HG02642 (cell line): Measurements from ENCODE around the gene LAMP5.

ENCODE experiments used
- ATAC-seq: cut with Tn5 transposase; IDR thresholded peaks from one replicate; pipeline ENCODE4 v1.9.1; 2021; ENCODE audit warnings: mild to moderate bottlenecking; ENCODE audit not compliant: unreplicated experiment, poor library complexity

The LAMP5 gene

GRCh38 chr20:9531581-9531980, 17.2 kb downstream of the LAMP5 start:
- no peak for ATAC-seq

DNA sequence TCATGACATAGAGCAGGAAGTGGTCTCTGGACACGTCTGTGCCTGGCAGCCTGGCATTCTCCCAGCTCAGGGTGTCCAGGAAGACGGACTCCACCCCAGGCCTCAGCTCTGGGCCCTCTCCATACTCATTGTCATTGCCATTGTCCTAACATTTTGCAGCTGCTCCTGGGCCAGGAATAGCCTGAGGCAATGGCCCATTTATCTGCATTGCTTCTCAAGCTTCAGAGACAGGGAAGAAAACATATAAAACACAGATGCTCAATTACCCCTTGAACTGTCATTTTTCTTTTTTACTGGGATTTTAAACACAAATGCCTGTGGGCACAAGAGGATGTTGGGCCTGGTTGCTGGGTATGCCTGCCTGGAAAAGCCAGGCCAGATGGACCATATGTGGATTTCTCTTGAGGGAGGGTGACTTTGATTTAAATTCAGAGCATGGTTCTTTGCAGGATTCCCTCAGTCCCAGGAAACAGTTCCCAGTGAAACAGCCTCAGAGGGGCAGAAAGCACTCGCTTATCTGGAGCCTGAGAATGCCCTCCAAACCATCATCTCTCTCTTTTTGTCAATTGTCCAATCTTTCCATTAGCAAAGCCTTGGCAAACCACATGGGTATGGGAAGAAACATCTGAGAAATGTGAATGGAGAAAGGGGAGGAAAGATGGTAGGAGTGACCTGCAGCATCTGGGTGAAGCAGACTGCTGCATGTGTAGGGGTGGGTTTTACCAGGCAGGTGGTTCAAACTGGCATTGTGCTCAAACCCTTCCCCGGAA, 17.9 kb downstream of the LAMP5 start:
- no peak for ATAC-seq

GRCh38 chr20:9534025-9534424, 19.6 kb downstream of the LAMP5 start:
- ATAC-seq = no peak

DNA sequence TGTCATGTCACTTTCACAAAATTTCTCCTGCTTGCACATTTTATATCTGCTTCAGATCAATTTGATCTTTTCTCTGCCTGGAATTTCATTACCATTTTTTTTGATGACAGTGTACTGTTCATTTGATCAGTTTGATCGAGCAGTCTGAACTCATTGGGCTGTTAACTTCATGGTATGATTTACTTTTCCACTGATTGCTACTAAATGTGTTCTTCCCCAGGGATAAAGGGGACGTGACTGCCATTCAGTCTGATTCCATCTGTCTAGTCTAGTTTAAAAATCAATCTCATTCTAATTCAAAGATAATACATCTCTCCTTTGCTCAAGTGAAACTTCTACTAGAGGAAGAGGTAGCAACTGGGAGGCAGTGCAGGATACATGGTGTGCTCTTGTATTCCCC, 21.1 kb downstream of the LAMP5 start:
- ATAC-seq = no peak

- ATAC-seq = no peak
Observed at GRCh38 chr20:9543214-9543613, 28.8 kb downstream of the LAMP5 start.

DNA sequence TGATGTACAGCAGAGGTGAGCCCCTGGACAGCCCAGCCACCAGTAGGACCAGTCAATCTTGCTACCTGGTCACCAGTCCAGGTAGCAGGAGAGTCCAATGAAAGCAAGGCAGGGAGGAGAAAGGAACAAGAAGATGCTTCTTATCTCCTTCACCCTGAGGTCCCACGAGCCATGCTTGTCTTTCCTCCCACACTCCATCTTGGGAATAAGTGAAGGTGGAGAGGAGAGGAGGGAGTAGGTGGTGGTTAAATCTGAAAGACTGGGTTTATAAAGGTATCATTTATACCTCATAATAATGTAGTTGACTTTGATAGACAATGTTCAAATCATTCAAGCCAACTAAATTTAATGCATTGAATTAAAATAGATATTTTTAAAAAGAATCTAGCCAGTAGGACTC, 35.9 kb downstream of the LAMP5 start:
- no peak for ATAC-seq

GRCh38 chr20:9550871-9551270, 36.5 kb downstream of the LAMP5 start:
- no peak for ATAC-seq

- ATAC-seq = no peak
Observed at GRCh38 chr20:9551808-9552550, 37.6 kb downstream of the LAMP5 start.

DNA sequence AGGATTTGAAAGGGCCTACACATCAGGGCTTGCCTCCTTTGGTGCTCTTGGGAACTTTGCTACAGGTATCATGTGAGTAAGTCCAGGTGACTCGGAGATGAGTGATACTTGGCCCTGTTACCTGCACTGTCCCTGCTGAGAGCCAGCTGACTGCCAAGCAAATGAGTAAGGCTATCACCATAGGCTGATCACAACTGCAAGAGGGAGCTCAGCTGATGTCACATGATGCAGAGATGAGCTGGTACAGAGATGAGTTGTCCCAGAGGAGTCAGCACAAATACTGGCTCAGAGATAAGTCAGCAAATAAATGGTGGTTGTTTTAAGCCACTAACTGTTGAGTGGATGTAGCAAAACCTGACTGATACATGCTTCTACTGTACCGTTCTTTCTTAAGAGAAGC, 41.4 kb downstream of the LAMP5 start:
- ATAC-seq = no peak

- ATAC-seq = no peak
Observed at GRCh38 chr20:9557411-9557810, 43.0 kb downstream of the LAMP5 start.

DNA sequence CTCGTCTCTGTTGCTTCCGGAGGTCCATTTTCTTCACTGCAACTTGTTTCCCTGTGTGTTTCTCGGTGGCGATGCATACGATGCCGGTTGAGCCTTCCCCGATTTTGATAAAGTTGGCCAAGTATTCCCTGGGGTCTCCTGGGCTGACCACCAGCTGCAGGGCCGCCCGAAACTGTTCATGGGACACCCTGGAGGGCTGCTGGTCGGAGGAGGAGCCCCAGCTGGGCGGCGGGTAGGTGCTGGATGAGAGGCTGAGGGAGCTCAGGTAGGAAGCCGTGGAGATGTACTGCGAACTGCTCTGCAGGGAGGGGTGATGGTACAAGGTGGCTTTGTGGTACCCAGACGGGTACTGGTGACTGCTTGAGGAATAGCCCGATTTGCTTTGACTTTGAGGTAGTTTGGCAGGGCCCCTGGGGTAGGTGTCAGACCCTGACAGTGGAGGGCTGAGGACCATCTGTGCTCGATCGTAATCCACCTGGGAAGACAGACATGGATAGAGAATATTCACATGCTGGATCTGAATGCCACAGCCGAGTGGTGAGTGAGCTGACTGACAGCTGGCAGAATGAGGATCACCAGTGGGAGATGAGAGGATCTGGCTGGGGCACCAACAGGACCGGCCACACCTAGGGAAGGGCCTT, 51.6 kb downstream of the LAMP5 start:
- ATAC-seq = no peak

DNA sequence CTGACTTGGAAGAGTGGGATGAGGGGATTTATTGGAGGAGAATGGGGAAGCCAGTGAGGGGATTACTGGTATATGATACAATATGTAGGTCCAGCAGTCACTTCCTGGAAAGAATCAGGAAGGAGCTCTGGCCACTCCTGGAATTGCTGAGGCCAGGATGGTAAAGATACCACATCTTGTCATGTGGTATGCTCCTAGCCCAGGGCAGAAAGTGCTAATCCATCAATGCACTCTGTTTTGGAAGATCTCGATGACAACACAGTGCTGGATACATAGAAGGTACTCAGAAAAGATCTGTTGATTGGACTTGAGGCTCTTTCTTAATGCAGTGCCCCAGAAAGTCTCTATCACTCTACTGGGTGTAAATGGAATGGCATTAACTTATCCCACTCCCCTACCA, 52.6 kb downstream of the LAMP5 start:
- no peak for ATAC-seq

GRCh38 chr20:9570612-9571011, 56.2 kb downstream of the LAMP5 start:
- ATAC-seq = no peak

DNA sequence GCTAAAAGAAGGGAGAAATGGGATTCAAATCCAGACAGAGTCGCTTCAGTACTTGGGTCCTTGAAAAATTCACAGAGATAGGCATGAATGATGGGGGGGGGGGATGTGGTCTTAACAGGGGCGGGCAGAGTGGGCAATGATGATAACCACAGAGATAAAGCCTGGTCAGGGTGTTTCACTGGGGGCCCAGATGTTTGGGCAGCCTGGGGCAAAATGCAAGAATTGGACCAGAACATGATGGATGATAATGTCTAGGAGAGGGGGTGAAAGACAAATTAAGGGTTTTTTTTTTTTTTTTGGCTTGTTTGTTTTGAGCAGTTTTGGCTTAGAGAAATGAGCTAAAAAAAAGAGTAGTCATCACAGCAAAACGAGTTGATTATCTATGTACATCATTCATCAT, 57.4 kb downstream of the LAMP5 start:
- no peak for ATAC-seq

DNA sequence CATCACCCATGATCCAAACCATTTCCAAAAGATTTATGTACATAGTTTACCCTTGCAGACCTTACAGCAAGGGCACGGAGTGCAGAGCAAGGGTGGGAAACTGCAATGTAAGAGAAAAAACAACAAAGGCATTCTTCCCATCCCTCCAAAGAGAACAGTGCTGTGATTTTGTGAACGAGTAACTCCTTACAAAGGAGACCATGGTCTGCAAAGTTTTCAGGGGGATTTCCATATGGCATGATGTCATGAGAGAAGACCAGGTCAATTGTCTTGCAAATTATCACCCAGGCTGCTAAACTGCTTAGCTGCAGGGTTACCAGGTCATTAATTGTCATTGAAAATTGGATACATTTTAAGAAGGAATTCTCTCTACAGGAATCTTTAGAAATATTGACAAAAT, 58.3 kb downstream of the LAMP5 start:
- no peak for ATAC-seq

- ATAC-seq = no peak
Observed at GRCh38 chr20:9573335-9574151, 59.2 kb downstream of the LAMP5 start.

- ATAC-seq = no peak
Observed at GRCh38 chr20:9574181-9574580, 59.8 kb downstream of the LAMP5 start.

DNA sequence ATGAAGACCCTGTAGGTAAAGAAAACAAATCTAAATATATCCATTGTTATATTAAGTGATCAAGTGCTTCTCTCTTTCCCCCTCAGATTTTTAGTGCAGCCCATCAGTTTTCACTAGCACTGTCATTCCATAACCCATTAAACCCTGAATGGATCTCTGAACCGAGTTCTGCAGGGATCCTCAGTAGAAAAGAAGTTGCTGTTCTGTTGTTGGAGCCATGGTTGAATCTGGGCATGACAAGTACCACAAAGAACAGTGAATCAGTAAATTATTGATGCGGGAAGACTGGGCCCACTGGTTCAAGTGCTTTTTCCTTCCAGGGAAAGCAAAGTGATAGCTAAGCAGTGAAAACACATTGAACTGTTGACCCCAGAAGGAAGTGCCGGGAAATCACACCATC, 60.4 kb downstream of the LAMP5 start:
- no peak for ATAC-seq

GRCh38 chr20:9575836-9576235, 61.4 kb downstream of the LAMP5 start:
- ATAC-seq = no peak

GRCh38 chr20:9576695-9577094, 62.3 kb downstream of the LAMP5 start:
- no peak for ATAC-seq

- ATAC-seq = no peak
Observed at GRCh38 chr20:9577397-9577796, 63.0 kb downstream of the LAMP5 start.
